ENCODE data around the gene PCDHGA7. TPM values are rescaled to one million over a fixed set of nuclear protein-coding genes. Genes with fewer than 3 reads are reported as not detected.
"Not testable (repeated sequence)": the region's sequence is repeated elsewhere in the genome, so short reads cannot be mapped to it uniquely, and the experiment has no call there.

PCDHGA7 gene
- total RNA-seq, 1 donor from 2014 or later, result 5.8 TPM

- DNase-seq (ENCODE audit: low spot score), result no peak
Measured at GRCh38 chr5:141366016-141366896, 16.3 kb upstream of the PCDHGA7 start.

DNA sequence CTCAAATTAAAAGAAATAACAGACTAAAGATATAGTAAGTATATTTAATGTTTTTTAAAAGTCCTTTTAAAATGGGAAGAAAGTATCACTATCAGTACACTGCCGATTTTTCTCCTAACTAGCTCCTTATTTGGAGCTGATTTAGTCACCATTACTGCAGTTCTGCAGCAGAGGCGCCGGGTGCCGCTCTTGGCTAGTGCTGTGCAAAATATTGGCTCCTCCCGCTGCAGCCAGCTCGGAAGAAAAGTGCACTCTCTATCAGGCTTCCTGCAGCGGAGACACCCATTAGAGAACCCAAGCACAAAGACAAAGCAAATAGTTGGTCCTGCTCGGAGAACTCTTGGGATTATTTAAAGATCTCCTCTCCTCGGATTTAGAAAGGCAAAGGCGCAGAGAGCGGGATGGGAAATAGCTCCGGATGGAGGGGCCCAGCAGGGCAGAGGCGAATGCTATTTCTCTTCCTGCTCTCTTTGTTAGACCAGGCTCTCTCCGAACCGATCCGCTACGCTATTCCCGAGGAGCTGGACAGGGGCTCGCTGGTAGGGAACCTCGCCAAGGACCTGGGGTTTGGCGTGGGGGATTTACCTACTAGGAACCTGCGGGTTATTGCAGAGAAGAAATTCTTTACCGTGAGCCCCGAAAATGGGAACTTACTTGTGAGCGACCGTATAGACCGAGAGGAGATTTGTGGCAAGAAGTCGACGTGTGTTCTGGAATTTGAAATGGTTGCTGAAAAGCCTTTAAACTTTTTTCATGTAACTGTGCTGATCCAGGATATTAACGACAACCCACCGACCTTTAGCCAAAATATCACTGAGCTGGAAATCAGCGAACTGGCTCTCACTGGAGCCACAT is 12.3 kb upstream of the PCDHGA7 start, which contains the start of gene PCDHGB3:
Gene PCDHGB3 (plus strand): TSS at position 249 of the 855 bp plus-strand sequence. CDS start 153 bp downstream, at position 402.
- no peak for DNase-seq (ENCODE audit: low spot score)

- DNase-seq (ENCODE audit: low spot score), result no peak
Measured at GRCh38 chr5:141371572-141372475, 10.7 kb upstream of the PCDHGA7 start.

DNA sequence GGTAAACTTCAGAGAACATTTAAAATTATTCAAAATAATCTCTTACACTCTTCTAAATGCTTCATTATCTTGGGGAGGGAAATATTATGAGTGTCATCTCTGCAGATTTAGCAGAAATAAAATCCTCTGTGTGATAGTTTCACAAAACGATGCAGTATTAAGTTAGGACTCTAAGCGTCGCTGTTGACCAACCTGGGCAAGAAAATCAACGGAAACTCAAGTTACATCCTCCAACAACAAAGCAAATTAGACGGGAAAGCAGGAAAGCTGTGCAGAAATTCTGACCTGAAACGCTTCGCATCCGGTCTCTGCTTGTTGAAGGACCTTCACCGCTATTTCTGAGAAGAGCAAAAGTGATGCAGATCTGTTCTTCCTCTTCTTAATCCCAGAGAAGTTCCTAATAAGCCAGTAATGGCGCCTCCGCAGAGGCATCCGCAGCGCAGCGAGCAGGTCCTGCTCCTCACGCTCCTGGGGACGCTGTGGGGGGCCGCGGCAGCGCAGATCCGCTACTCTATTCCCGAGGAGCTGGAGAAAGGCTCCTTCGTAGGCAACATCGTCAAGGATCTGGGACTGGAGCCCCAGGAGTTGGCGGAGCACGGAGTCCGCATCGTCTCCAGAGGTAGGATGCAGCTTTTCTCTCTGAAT is 8.7 kb upstream of the PCDHGA7 start, which contains the start of gene PCDHGA6:
Gene PCDHGA6 (plus strand): TSS at position 219 of the 645 bp plus-strand sequence. CDS start 193 bp downstream, at position 412.
- no peak for DNase-seq (ENCODE audit: low spot score)

DNA sequence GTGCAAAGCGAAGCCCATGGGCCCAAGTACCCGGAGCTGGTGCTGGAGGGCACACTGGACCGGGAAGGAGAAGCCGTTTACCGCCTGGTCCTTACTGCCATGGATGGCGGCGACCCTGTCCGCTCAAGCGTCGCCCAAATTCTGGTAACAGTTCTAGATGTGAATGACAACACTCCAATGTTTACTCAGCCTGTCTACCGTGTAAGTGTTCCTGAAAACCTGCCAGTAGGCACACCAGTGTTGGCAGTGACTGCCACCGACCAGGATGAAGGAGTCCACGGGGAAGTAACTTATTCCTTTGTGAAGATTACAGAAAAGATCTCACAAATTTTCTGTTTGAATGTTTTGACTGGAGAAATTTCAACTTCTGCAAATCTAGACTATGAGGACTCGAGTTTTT is 7.9 kb upstream of the PCDHGA7 start:
- DNase-seq (ENCODE audit: low spot score), result no peak

DNA sequence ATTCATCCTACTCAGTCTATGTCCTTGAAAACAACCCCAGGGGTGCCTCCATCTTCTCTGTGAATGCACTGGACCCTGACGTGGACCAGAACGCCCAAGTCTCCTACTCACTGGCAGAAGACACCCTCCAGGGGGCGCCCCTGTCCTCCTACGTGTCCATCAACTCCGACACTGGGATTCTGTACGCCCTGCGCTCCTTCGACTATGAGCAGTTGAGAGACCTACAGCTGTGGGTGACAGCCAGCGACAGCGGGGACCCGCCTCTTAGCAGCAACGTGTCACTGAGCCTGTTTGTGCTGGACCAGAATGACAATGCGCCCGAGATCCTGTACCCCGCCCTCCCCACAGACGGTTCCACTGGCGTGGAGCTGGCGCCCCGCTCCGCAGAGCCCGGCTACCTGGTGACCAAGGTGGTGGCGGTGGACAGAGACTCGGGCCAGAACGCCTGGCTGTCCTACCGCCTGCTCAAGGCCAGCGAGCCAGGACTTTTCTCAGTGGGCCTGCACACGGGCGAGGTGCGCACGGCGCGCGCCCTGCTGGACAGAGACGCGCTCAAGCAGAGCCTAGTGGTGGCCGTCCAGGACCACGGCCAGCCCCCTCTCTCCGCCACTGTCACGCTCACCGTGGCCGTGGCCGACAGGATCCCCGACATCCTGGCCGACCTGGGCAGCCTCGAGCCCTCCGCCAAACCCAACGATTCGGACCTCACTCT is 6.9 kb upstream of the PCDHGA7 start:
- not testable (repeated sequence) for DNase-seq (ENCODE audit: low spot score)

DNA sequence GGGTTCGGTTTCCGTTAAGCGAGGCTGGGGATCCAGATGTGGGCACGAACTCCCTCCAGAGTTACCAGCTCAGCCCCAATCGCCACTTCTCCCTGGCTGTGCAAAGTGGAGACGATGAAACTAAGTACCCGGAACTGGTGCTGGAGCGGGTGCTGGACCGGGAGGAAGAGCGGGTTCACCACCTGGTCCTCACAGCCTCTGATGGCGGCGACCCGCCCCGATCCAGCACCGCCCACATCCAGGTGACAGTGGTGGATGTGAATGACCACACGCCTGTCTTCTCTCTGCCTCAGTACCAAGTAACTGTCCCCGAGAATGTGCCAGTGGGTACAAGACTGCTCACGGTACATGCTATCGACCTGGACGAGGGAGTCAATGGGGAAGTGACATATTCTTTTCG is 803 bp downstream of the PCDHGA7 start:
- no peak for DNase-seq (ENCODE audit: low spot score)

GRCh38 chr5:141384471-141385267 is 2.1 kb downstream of the PCDHGA7 start:
- DNase-seq (ENCODE audit: low spot score), result no peak

DNA sequence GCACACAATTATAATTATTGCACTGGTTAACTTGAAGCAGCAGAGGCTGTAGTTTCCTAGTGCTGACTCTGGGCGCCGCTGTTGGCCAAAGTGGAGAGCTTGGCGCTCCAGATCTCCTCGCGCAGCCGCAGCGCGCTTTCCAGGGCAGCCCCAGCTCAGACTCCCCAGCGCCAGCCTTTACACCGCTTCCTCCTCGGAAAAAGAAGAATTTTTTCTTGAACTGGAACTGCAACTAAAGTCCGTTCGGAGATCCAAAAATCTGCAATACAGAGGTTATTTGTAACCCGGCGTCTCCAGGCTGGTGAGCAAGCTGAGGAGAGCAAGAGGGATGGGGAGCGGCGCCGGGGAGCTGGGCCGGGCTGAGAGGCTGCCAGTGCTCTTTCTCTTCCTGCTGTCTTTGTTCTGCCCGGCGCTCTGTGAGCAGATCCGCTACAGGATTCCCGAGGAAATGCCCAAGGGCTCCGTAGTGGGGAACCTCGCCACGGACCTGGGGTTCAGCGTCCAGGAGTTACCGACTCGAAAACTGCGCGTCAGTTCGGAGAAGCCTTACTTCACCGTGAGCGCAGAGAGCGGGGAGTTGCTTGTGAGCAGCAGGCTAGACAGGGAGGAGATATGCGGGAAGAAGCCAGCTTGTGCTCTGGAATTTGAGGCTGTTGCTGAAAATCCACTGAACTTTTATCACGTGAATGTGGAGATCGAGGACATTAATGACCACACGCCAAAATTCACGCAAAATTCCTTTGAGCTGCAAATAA is 5.2 kb downstream of the PCDHGA7 start, which contains the start of gene PCDHGB4:
Gene PCDHGB4 (plus strand): TSS at position 142 of the 755 bp plus-strand sequence. CDS start 187 bp downstream, at position 329.
- not testable (repeated sequence) for DNase-seq (ENCODE audit: low spot score)

DNA sequence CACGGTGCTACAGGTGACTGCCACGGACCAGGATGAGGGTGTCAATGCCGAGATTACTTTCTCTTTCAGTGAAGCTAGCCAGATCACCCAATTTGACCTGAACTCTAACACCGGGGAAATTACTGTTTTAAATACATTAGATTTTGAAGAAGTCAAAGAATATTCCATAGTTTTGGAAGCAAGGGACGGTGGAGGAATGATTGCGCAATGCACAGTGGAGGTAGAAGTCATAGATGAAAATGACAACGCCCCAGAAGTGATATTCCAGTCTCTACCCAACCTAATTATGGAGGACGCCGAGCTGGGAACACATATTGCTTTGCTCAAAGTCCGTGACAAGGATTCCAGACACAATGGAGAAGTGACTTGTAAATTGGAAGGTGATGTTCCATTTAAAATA is 6.1 kb downstream of the PCDHGA7 start:
- DNase-seq (ENCODE audit: low spot score), result no peak

DNA sequence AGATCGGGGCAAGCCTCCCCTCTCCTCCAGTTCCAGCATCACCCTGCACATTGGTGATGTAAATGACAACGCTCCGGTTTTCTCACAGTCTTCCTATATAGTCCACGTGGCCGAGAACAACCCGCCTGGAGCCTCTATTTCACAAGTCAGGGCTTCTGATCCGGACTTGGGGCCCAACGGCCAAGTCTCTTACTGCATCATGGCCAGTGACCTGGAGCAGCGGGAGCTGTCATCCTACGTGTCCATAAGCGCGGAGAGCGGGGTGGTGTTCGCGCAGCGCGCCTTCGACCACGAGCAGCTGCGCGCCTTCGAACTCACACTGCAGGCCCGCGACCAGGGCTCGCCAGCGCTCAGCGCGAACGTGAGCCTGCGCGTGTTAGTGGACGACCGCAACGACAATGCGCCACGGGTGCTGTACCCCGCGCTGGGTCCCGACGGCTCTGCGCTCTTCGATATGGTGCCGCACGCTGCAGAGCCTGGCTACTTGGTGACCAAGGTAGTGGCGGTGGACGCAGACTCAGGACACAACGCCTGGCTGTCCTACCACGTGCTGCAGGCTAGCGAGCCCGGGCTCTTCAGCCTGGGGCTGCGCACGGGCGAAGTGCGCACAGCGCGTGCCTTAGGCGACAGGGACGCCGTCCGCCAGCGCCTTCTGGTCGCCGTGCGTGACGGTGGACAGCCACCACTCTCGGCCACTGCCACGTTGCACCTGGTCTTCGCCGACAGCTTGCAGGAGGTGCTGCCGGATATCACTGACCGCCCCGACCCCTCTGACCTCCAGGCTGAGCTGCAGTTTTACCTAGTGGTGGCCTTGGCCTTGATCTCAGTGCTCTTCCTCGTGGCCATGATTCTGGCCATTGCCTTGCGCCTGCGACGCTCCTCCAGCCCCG is 6.9 kb downstream of the PCDHGA7 start:
- DNase-seq (ENCODE audit: low spot score), result no peak

DNA sequence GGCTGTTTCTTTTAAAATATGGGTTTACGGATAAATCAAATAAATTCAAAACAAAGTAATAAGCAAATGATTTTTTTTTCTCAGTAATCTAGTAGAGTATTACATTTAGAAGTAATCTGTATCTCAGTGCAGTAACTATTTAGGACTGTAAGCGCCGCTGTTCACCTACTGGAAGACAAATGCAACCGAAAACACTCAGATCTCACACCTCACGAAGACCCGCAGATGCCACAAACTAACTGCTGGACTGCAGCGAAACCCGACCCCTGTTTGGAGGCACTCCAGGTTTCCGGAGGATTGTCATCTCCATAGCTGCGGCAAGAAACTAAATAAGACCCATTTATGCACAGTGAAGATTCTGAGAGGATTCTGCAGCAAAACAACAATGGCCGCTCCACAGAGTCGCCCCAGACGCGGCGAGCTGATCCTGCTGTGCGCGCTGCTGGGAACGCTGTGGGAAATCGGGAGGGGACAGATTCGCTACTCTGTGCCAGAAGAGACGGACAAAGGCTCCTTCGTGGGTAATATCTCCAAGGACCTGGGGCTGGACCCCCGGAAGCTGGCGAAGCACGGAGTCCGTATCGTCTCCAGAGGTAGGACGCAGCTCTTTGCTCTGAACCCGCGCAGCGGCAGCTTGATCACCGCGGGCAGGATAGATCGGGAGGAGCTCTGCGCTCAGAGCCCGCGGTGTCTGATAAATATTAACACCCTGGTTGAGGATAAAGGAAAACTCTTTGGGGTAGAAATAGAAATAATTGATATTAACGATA is 10.1 kb downstream of the PCDHGA7 start, which contains the start of gene PCDHGA8:
Gene PCDHGA8 (plus strand): TSS at position 205 of the 770 bp plus-strand sequence. CDS start 181 bp downstream, at position 386.
- no peak for DNase-seq (ENCODE audit: low spot score)

GRCh38 chr5:141393267-141393666 is 10.7 kb downstream of the PCDHGA7 start:
- no peak for DNase-seq (ENCODE audit: low spot score)

DNA sequence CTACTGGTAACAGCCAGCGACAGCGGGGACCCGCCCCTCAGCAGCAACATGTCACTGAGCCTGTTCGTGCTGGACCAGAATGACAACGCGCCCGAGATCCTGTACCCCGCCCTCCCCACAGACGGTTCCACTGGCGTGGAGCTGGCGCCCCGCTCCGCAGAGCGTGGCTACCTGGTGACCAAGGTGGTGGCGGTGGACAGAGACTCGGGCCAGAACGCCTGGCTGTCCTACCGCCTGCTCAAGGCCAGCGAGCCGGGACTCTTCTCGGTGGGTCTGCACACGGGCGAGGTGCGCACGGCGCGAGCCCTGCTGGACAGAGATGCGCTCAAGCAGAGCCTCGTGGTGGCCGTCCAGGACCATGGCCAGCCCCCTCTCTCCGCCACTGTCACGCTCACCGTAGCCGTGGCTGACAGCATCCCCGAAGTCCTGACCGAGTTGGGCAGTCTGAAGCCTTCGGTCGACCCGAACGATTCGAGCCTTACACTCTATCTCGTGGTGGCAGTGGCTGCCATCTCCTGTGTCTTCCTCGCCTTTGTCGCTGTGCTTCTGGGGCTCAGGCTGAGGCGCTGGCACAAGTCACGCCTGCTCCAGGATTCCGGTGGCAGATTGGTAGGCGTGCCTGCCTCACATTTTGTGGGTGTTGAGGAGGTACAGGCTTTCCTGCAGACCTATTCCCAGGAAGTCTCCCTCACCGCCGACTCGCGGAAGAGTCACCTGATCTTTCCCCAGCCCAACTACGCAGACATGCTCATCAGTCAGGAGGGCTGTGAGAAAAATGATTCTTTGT is 12.1 kb downstream of the PCDHGA7 start:
- not testable (repeated sequence) for DNase-seq (ENCODE audit: low spot score)

- not testable (repeated sequence) for DNase-seq (ENCODE audit: low spot score)
Measured at GRCh38 chr5:141397756-141398551, 15.4 kb downstream of the PCDHGA7 start, which contains the start of gene PCDHGB5. Gene PCDHGB5 (plus strand): TSS chr5:141397947. CDS start chr5:141398128, 181 bp downstream.
